Endothelial cell of umbilical vein (primary cell): Measurements from ENCODE around the gene MRAS. TPM values are rescaled to one million over a fixed set of nuclear protein-coding genes. Genes with fewer than 3 reads are reported as not detected.

Experiments used
- BruUV-seq: library from RNA; stranded (reverse); fragments of 400-500 nt; replicated peaks from 2 replicates; lab custom pipeline; 2021; lab: Mats Ljungman, UMichigan
- CTCF ChIA-PET: fragments of 300-600, 350-600 bp; sonication (Branson Sonifier 250); formaldehyde crosslinking; loops from one replicate; lab custom pipeline; 2021; ENCODE audit warnings: antibody characterized with exemption, inconsistent platforms; lab: Charles Lee
- POLR2A ChIA-PET: fragments of 300-600, 350-600 bp; sonication (Branson Sonifier 250); formaldehyde crosslinking; loops from one replicate; lab custom pipeline; 2021; ENCODE audit warnings: antibody characterized with exemption, inconsistent platforms; lab: Charles Lee
- DNase-seq: peaks from one replicate; pipeline ENCODE4 v3.0.0-alpha.2; 2011; ENCODE audit warnings: low read depth, low spot score
- FAIRE-seq: peaks from 2 replicates; lab custom pipeline; 2011; peaks lifted over from hg19 to GRCh38; lab: Jason Lieb, UNC
- H2AFZ ChIP-seq: 2 replicates; pipeline ENCODE4 v1.6.0; 2012; ENCODE audit warnings: low read depth, low read length, control low read depth, inconsistent platforms
- H3K27ac ChIP-seq: 2 replicates; pipeline ENCODE4 v1.5.1; 2011; ENCODE audit warnings: low read depth, mild to moderate bottlenecking, control low read depth, low read length, moderate library complexity; ENCODE audit not compliant: insufficient read depth
- H3K27me3 ChIP-seq, 2 experiments: 2 replicates each; pipeline versions ENCODE4 v1.6.0 to v1.6.1; 2011; ENCODE audit warnings: low read length in 2 of 2, mixed read lengths in 1 of 2; ENCODE audit not compliant: control insufficient read depth in 2 of 2, insufficient read depth in 2 of 2
- H3K36me3 ChIP-seq, 2 experiments: 2 replicates in 1 of 2; 3 replicates in 1 of 2; pipeline ENCODE4 v1.5.1; 2011; ENCODE audit warnings: low read length in 2 of 2, mild to moderate bottlenecking in 1 of 2, moderate library complexity in 1 of 2; ENCODE audit not compliant: control insufficient read depth in 2 of 2, insufficient read depth in 2 of 2; ENCODE audit errors: extremely low read depth in 1 of 2
- H3K4me1 ChIP-seq: 3 replicates; pipeline ENCODE4 v1.5.1; 2011; ENCODE audit warnings: mild to moderate bottlenecking, low read length; ENCODE audit not compliant: control insufficient read depth, insufficient read depth; ENCODE audit errors: extremely low read depth
- H3K4me2 ChIP-seq: 2 replicates; pipeline ENCODE4 v1.6.1; 2011; ENCODE audit warnings: low read length, control low read depth, mixed read lengths; ENCODE audit not compliant: insufficient read depth
- H3K4me3 ChIP-seq, 3 experiments: fragments of 200-600 bp in 1 of 3; sonication (generic), shearing (Covaris generic) in 1 of 3; replicated peaks in 1 of 3; 2 replicates each; pipeline ENCODE4 v1.5.1; 2011 to 2016; ENCODE audit warnings: control low read depth in 3 of 3, low read length in 3 of 3, mild to moderate bottlenecking in 2 of 3, inconsistent platforms in 1 of 3, low read depth in 1 of 3, moderate library complexity in 1 of 3; ENCODE audit not compliant: insufficient read depth in 1 of 3
- H3K79me2 ChIP-seq: 2 replicates; pipeline ENCODE4 v1.6.0; 2012; ENCODE audit warnings: low read length, inconsistent platforms; ENCODE audit not compliant: control insufficient read depth, insufficient read depth
- H3K9ac ChIP-seq: replicated peaks from 2 replicates; pipeline ENCODE3; 2011; ENCODE audit warnings: low read length, control low read depth; ENCODE audit not compliant: insufficient read depth; ENCODE audit errors: extremely low read depth
- H3K9me1 ChIP-seq: replicated peaks from 3 replicates; pipeline ENCODE4 v1.6.0; 2011; ENCODE audit warnings: mild to moderate bottlenecking, low read length; ENCODE audit not compliant: control insufficient read depth, insufficient read depth; ENCODE audit errors: extremely low read depth
- H3K9me3 ChIP-seq: replicated peaks from 2 replicates; pipeline ENCODE4 v1.5.1; 2012; ENCODE audit warnings: low read length, inconsistent platforms; ENCODE audit not compliant: control insufficient read depth, insufficient read depth
- H4K20me1 ChIP-seq: replicated peaks from 2 replicates; pipeline ENCODE3; 2011; ENCODE audit warnings: mild to moderate bottlenecking, low read length; ENCODE audit not compliant: control insufficient read depth, insufficient read depth; ENCODE audit errors: extremely low read depth
- CTCF ChIP-seq, 2 donors: IDR thresholded peaks; 1 replicate in 1 of 2; 2 replicates in 1 of 2; pipeline ENCODE4 v1.5.1; 2011; ENCODE audit warnings: low read length in 2 of 2, mild to moderate bottlenecking in 2 of 2, moderate library complexity in 2 of 2, control low read depth in 1 of 2, inconsistent platforms in 1 of 2, low read depth in 1 of 2; ENCODE audit not compliant: insufficient read depth in 1 of 2; ENCODE audit errors: extremely low read depth in 1 of 2
- EZH2 ChIP-seq: IDR thresholded peaks from 2 replicates; pipeline ENCODE4 v1.6.1; 2012; ENCODE audit warnings: borderline replicate concordance, low read depth, mild to moderate bottlenecking, moderate library complexity, low read length, inconsistent platforms; ENCODE audit not compliant: severe bottlenecking
- FOS ChIP-seq: IDR thresholded peaks from 2 replicates; pipeline ENCODE4 v1.6.1; 2011; ENCODE audit warnings: mild to moderate bottlenecking, low read length, moderate library complexity, borderline replicate concordance; ENCODE audit not compliant: insufficient read depth
- GATA2 ChIP-seq: IDR thresholded peaks from 2 replicates; pipeline ENCODE4 v1.7.0; 2011; ENCODE audit warnings: low read depth, mild to moderate bottlenecking, moderate library complexity, mixed read lengths, low read length; ENCODE audit not compliant: insufficient read length, insufficient read depth
- JUN ChIP-seq: IDR thresholded peaks from 2 replicates; pipeline ENCODE4 v1.6.1; 2011; ENCODE audit warnings: borderline replicate concordance, low read depth; ENCODE audit not compliant: insufficient read length, insufficient read depth
- MAX ChIP-seq: IDR thresholded peaks from 2 replicates; pipeline ENCODE4 v1.6.1; 2011; ENCODE audit not compliant: insufficient read depth, insufficient read length
- MYC ChIP-seq: IDR thresholded peaks from one replicate; pipeline ENCODE4 v1.6.1; 2011; ENCODE audit warnings: mild to moderate bottlenecking, low read depth, low read length
- POLR2A ChIP-seq: IDR thresholded peaks from 2 replicates; pipeline ENCODE4 v1.6.1; 2012; ENCODE audit warnings: low read depth, mild to moderate bottlenecking, control low read depth, low read length
- POLR2AphosphoS5 ChIP-seq: IDR thresholded peaks from 2 replicates; pipeline ENCODE4 v1.6.1; 2012; ENCODE audit warnings: low read depth, mild to moderate bottlenecking, control low read depth, low read length, moderate library complexity; ENCODE audit not compliant: insufficient read depth
- dilution Hi-C: fragments of 300-500 bp; cut with MboI; formaldehyde crosslinking; loops from one replicate; pipeline ENCODE4 v1.15.0; 2019; ENCODE audit warnings: low sequenced_read_pairs; ENCODE audit not compliant: extremely low pct_ligation_motif_present
- intact Hi-C: fragments of 100-400 bp; cut with micrococcal nuclease; formaldehyde crosslinking; loops from one replicate; pipeline ENCODE4 v1.10.0; 2022
- polyA plus RNA-seq, 4 experiments: library from polyadenylated mRNA; depleted of rRNA in 3 of 4; stranded (reverse) in 3 of 4; unstranded in 1 of 4; fragments of >200 nt; gene quantifications; 2 replicates each; pipeline versions ENCODE4 v1.2.1 to v1.2.3, GENCODE V29; 2011 to 2012; ENCODE audit warnings: missing spikeins in 1 of 4
- total RNA-seq: library from RNA; stranded (reverse); gene quantifications from 2 replicates; pipeline ENCODE4 v1.2.3, GENCODE V29; 2021

The MRAS gene
- total and polyA plus RNA-seq, 2 donors (not counting 3 experiments of a cell fraction or from before 2014, with no cell fraction given): 14.6 to 16.5 TPM

- TF ChIP-seq EZH2 (no peak), MAX (no peak), CTCF (IDR thresholded peaks at IDR 0.05; ENCODE audit: extremely low read depth in 1 of 2, insufficient read depth in 1 of 2, low read depth in 1 of 2, low read length in 2 of 2) (no peak), MYC (no peak), FOS (no peak)
- Histone ChIP-seq H3K36me3 (no peaks in the 10 kb centered on the region), H4K20me1 (no peaks in the 10 kb centered on the region), H3K9me3 (no peaks in the 10 kb centered on the region), H3K79me2 (no peaks in the 10 kb centered on the region), H3K27ac (no peak overlapping the region), H3K27me3 (no peaks in the 10 kb centered on the region), H3K4me1 (no peaks in the 10 kb centered on the region), H3K9ac (no peak overlapping the region), H2AFZ (no peak overlapping the region), H3K4me2 (no peak overlapping the region), H3K9me1 (no peaks in the 10 kb centered on the region), H3K4me3 (no peak overlapping the region)
- no peak for FAIRE-seq
- DNase-seq: no peak
- no TSS peak for BruUV-seq
- intact Hi-C loops (no loop called here), dilution Hi-C loops (no loop called here)
- ChIA-PET CTCF (no interaction called here), POLR2A (no interaction called here)
Observed at GRCh38 chr3:138361561-138361971, 13.2 kb downstream of the MRAS start.

GRCh38 chr3:138362538-138362937, 14.2 kb downstream of the MRAS start:
- intact Hi-C loops: no loop called here
- no peaks in the 10 kb centered on the region for H3K4me1 ChIP-seq
- no peak overlapping the region for H3K4me2 ChIP-seq

More at GRCh38 chr3:138362538-138362937, 14.2 kb downstream of the MRAS start:
- dilution Hi-C loops: no loop called here
- Histone ChIP-seq H3K36me3 (no peaks in the 10 kb centered on the region), H3K79me2 (no peaks in the 10 kb centered on the region), H3K27ac (no peak overlapping the region), H3K4me3 (no peak overlapping the region), H3K9ac (no peak overlapping the region), H4K20me1 (no peaks in the 10 kb centered on the region), H3K27me3 (no peaks in the 10 kb centered on the region), H2AFZ (no peak overlapping the region), H3K9me1 (no peaks in the 10 kb centered on the region), H3K9me3 (no peaks in the 10 kb centered on the region)
- CTCF ChIA-PET: no interaction called here
- TF ChIP-seq EZH2 (no peak), JUN (no peak), POLR2AphosphoS5 (no peak), MAX (no peak), MYC (no peak), POLR2A (no peak), FOS (no peak), CTCF (IDR thresholded peaks at IDR 0.05; ENCODE audit: extremely low read depth in 1 of 2, insufficient read depth in 1 of 2, low read depth in 1 of 2, low read length in 2 of 2) (no peak), GATA2 (no peak)
- POLR2A ChIA-PET: no interaction called here
- FAIRE-seq (no peak), DNase-seq (no peak)
- BruUV-seq: no TSS peak
